ENCODE data around the gene TMPRSS11B. TPM values are rescaled to one million over a fixed set of nuclear protein-coding genes. Genes with fewer than 3 reads are reported as not detected.

Gene TMPRSS11B
- not detected in 2 replicates for total RNA-seq
- long read RNA-seq: 0 reads

DNA sequence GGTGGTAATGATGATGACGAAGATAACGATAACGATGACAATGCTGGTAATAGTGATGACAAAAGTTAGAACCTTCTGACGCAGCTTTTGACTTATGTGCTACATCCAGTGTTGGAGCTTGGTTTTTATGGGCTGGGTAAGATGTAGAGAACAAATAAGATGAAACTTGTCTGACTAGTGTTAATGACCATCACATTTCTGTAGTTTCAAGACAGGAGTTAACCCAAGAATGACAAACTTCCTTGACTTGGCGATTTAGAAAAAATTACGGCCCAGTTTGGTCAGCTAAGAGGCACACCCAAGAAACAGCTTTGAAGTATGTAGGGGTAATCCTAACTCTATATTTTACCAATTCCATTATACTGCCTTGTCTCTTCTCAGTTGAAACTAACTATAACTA, at the start of gene TMPRSS11B:
TMPRSS11B (minus strand) TSS at position 101 of the 400 bp plus-strand sequence. CDS start 136 bp downstream, outside the sequence.
- Mint-ChIP-seq H3K4me1 (no peaks in the 10 kb centered on the region), H3K4me3 (no peak within 1 kb of the TSS), H3K36me3 (ENCODE audit: low read depth) (no peaks in the 10 kb centered on the region), H3K27ac (ENCODE audit: unreplicated experiment) (no peak within 1 kb of the TSS), H3K9me3 (no peaks in the 10 kb centered on the region), H3K27me3 (ENCODE audit: low read depth) (no peaks in the 10 kb centered on the region)
- TF ChIP-seq, protein P1, sequence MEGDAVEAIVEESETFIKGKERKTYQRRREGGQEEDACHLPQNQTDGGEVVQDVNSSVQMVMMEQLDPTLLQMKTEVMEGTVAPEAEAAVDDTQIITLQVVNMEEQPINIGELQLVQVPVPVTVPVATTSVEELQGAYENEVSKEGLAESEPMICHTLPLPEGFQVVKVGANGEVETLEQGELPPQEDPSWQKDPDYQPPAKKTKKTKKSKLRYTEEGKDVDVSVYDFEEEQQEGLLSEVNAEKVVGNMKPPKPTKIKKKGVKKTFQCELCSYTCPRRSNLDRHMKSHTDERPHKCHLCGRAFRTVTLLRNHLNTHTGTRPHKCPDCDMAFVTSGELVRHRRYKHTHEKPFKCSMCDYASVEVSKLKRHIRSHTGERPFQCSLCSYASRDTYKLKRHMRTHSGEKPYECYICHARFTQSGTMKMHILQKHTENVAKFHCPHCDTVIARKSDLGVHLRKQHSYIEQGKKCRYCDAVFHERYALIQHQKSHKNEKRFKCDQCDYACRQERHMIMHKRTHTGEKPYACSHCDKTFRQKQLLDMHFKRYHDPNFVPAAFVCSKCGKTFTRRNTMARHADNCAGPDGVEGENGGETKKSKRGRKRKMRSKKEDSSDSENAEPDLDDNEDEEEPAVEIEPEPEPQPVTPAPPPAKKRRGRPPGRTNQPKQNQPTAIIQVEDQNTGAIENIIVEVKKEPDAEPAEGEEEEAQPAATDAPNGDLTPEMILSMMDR (conservative IDR thresholded peaks at IDR 0.05): no peak
- DNase-seq (ENCODE audit: low read depth, low spot score): no peak

- H3K9me3 Mint-ChIP-seq: peaks cover 3% of the 10 kb centered on the region
- no peak for DNase-seq (ENCODE audit: low read depth, low spot score)
- TF ChIP-seq, protein P1 (conservative IDR thresholded peaks at IDR 0.05): no peak
- no peaks in the 10 kb centered on the region for H3K27me3 Mint-ChIP-seq (ENCODE audit: low read depth)
- H3K36me3 Mint-ChIP-seq (ENCODE audit: low read depth): no peaks in the 10 kb centered on the region
- no peak overlapping the region for H3K4me3 Mint-ChIP-seq
- H3K4me1 Mint-ChIP-seq: no peaks in the 10 kb centered on the region
- no peak overlapping the region for H3K27ac Mint-ChIP-seq (ENCODE audit: unreplicated experiment)
These were observed 45.8 kb upstream of the TMPRSS11B start for GRCh38 chr4:68291256-68291655.

DNA sequence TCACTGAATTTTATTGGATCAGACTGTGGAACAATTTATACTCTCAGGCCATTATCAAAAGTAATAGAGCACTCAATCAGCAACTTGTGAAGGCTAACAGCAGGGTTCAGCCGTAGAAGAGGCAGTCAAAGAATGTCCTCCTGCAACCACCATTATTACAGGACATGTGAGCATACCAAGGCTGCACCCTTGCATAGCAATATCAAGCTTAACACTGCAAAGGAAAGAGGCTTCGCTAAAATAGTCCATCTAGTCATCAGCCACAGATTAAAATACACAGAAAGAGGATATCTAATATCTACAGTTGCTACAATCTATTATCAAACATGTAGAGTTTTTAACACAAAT, 42.9 kb upstream of the TMPRSS11B start:
- H3K9me3 Mint-ChIP-seq: no peaks in the 10 kb centered on the region
- H3K4me1 Mint-ChIP-seq: no peaks in the 10 kb centered on the region
- H3K36me3 Mint-ChIP-seq (ENCODE audit: low read depth): no peaks in the 10 kb centered on the region
- H3K27ac Mint-ChIP-seq (ENCODE audit: unreplicated experiment): no peak overlapping the region
- H3K27me3 Mint-ChIP-seq (ENCODE audit: low read depth): no peaks in the 10 kb centered on the region
- H3K4me3 Mint-ChIP-seq: no peak overlapping the region
- TF ChIP-seq, protein P1 (conservative IDR thresholded peaks at IDR 0.05): no peak
- DNase-seq (ENCODE audit: low read depth, low spot score): no peak

- Mint-ChIP-seq H3K27me3 (ENCODE audit: low read depth) (no peaks in the 10 kb centered on the region), H3K4me1 (no peaks in the 10 kb centered on the region), H3K9me3 (no peaks in the 10 kb centered on the region), H3K36me3 (ENCODE audit: low read depth) (no peaks in the 10 kb centered on the region), H3K27ac (ENCODE audit: unreplicated experiment) (no peak overlapping the region), H3K4me3 (no peak overlapping the region)
- no peak for DNase-seq (ENCODE audit: low read depth, low spot score)
- TF ChIP-seq, protein P1 (conservative IDR thresholded peaks at IDR 0.05): no peak
These were observed 42.4 kb upstream of the TMPRSS11B start for GRCh38 chr4:68287704-68288392.

GRCh38 chr4:68283714-68284113, 38.2 kb upstream of the TMPRSS11B start:
- H3K27ac Mint-ChIP-seq (ENCODE audit: unreplicated experiment): no peak overlapping the region
- no peak overlapping the region for H3K4me3 Mint-ChIP-seq
- H3K4me1 Mint-ChIP-seq: no peaks in the 10 kb centered on the region
- H3K9me3 Mint-ChIP-seq: no peaks in the 10 kb centered on the region
- no peaks in the 10 kb centered on the region for H3K36me3 Mint-ChIP-seq (ENCODE audit: low read depth)
- no peak for DNase-seq (ENCODE audit: low read depth, low spot score)
- TF ChIP-seq, protein P1 (conservative IDR thresholded peaks at IDR 0.05): no peak
- no peaks in the 10 kb centered on the region for H3K27me3 Mint-ChIP-seq (ENCODE audit: low read depth)
